HEK293 (cell line): ENCODE data around the gene GBGT1.

Source experiments
- CTCF ChIA-PET: fragments of 350-600 bp; formaldehyde crosslinking; extraction: SDS; loops from one replicate; lab custom pipeline; 2021; ENCODE audit warnings: antibody characterized with exemption; lab: Yijun Ruan, JAX
- POLR2A ChIA-PET: fragments of 300-600 bp; formaldehyde crosslinking; extraction: SDS; loops from one replicate; lab custom pipeline; 2020; ENCODE audit warnings: antibody characterized with exemption, inconsistent platforms; lab: Yijun Ruan, JAX
- H3K27ac ChIP-seq: fragments of 200-500 bp; sonication (Bioruptor generic); 2 replicates; pipeline ENCODE4 v1.5.1; 2014; ENCODE audit warnings: low read depth, low read length, control low read depth, inconsistent platforms; ENCODE audit errors: extremely low read depth
- H3K36me3 ChIP-seq, 2 experiments: fragments of 200-500 bp in 1 of 2; sonication (Bioruptor generic) in 1 of 2; 1 replicate in 1 of 2; 2 replicates in 1 of 2; pipeline ENCODE4 v1.5.1; 2014 to 2017; ENCODE audit warnings: inconsistent platforms in 2 of 2, low read length in 2 of 2; ENCODE audit not compliant: control insufficient read depth in 2 of 2, insufficient read depth in 1 of 2
- H3K4me1 ChIP-seq: fragments of 200-500 bp; sonication (Bioruptor generic); 2 replicates; pipeline ENCODE4 v1.5.1; 2014; ENCODE audit warnings: mild to moderate bottlenecking, low read length, inconsistent platforms; ENCODE audit not compliant: control insufficient read depth, insufficient read depth
- H3K4me3 ChIP-seq: 2 replicates; pipeline ENCODE4 v1.5.1; 2011; ENCODE audit warnings: low read depth, mild to moderate bottlenecking, control low read depth, low read length, moderate library complexity
- H3K9me3 ChIP-seq: fragments of 200-500 bp; sonication (Bioruptor generic); 2 replicates; pipeline ENCODE4 v1.5.1; 2014; ENCODE audit warnings: low read depth, low read length, inconsistent platforms; ENCODE audit not compliant: control insufficient read depth, insufficient read depth
- IKZF3 ChIP-seq: fragments of 450-650 bp; IDR thresholded peaks from 2 replicates; pipeline ENCODE4 v1.5.0; 2018; ENCODE audit warnings: missing biosample characterization, mild to moderate bottlenecking, missing genetic modification characterization, moderate library complexity
- MZF1 ChIP-seq: fragments of 450-650 bp; formaldehyde crosslinking; IDR thresholded peaks from 2 replicates; pipeline ENCODE4 v1.5.1; 2017; ENCODE audit warnings: missing biosample characterization, missing genetic modification characterization, borderline replicate concordance
- PRDM1 ChIP-seq: fragments of 450-650 bp; formaldehyde crosslinking; IDR thresholded peaks from 2 replicates; pipeline ENCODE4; 2016; ENCODE audit warnings: missing biosample characterization, missing genetic modification characterization
- PRDM10 ChIP-seq: fragments of 450-650 bp; formaldehyde crosslinking; IDR thresholded peaks from 2 replicates; pipeline ENCODE4 v1.5.1; 2016; ENCODE audit warnings: missing biosample characterization, missing genetic modification characterization
- YY1 ChIP-seq: fragments of 450-650 bp; formaldehyde crosslinking; IDR thresholded peaks from 2 replicates; pipeline ENCODE4 v1.5.1; 2018; ENCODE audit warnings: missing biosample characterization, missing genetic modification characterization
- ZBTB1 ChIP-seq: fragments of 450-650 bp; formaldehyde crosslinking; IDR thresholded peaks from 2 replicates; pipeline ENCODE4 v1.5.1; 2016; ENCODE audit warnings: missing biosample characterization, missing genetic modification characterization
- ZBTB11 ChIP-seq: fragments of 450-650 bp; formaldehyde crosslinking; conservative IDR thresholded peaks from 2 replicates; pipeline ENCODE4 v1.5.1; 2016; ENCODE audit warnings: low read depth, missing biosample characterization, missing genetic modification characterization
- ZBTB17 ChIP-seq: fragments of 450-650 bp; formaldehyde crosslinking; IDR thresholded peaks from 2 replicates; pipeline ENCODE4 v1.5.1; 2016; ENCODE audit warnings: missing biosample characterization, missing genetic modification characterization
- ZBTB21 ChIP-seq: fragments of 450-650 bp; formaldehyde crosslinking; IDR thresholded peaks from 2 replicates; pipeline ENCODE4 v1.5.1; 2017; ENCODE audit warnings: missing biosample characterization, missing genetic modification characterization
- ZBTB8A ChIP-seq: fragments of 450-650 bp; formaldehyde crosslinking; IDR thresholded peaks from 2 replicates; pipeline ENCODE4 v1.5.1; 2016; ENCODE audit warnings: missing biosample characterization, missing genetic modification characterization
- ZFHX2 ChIP-seq: fragments of 450-650 bp; formaldehyde crosslinking; conservative IDR thresholded peaks from 2 replicates; pipeline ENCODE4 v1.5.1; 2016; ENCODE audit warnings: missing biosample characterization, missing genetic modification characterization
- ZNF114 ChIP-seq: fragments of 450-650 bp; formaldehyde crosslinking; IDR thresholded peaks from 2 replicates; pipeline ENCODE4 v1.5.0; 2017; ENCODE audit warnings: missing biosample characterization, missing genetic modification characterization
- ZNF133 ChIP-seq: fragments of 450-650 bp; formaldehyde crosslinking; IDR thresholded peaks from 2 replicates; pipeline ENCODE4 v1.5.1; 2016; ENCODE audit warnings: missing biosample characterization, missing genetic modification characterization
- ZNF140 ChIP-seq: fragments of 450-650 bp; formaldehyde crosslinking; IDR thresholded peaks from 2 replicates; pipeline ENCODE4 v1.5.1; 2016; ENCODE audit warnings: missing biosample characterization, missing genetic modification characterization
- ZNF146 ChIP-seq: fragments of 450-650 bp; formaldehyde crosslinking; IDR thresholded peaks from 2 replicates; pipeline ENCODE4 v1.5.1; 2016; ENCODE audit warnings: missing biosample characterization, missing genetic modification characterization
- ZNF18 ChIP-seq: fragments of 450-650 bp; formaldehyde crosslinking; IDR thresholded peaks from 2 replicates; pipeline ENCODE4 v1.5.1; 2016; ENCODE audit warnings: missing biosample characterization, missing genetic modification characterization
- ZNF214 ChIP-seq: fragments of 450-650 bp; formaldehyde crosslinking; IDR thresholded peaks from 2 replicates; pipeline ENCODE4 v1.5.1; 2017; ENCODE audit warnings: missing biosample characterization, mild to moderate bottlenecking, missing genetic modification characterization, borderline replicate concordance
- ZNF23 ChIP-seq: fragments of 450-650 bp; formaldehyde crosslinking; IDR thresholded peaks from 2 replicates; pipeline ENCODE4 v1.5.1; 2016; ENCODE audit warnings: missing biosample characterization, missing genetic modification characterization, borderline replicate concordance
- ZNF391 ChIP-seq: fragments of 450-650 bp; formaldehyde crosslinking; IDR thresholded peaks from 2 replicates; pipeline ENCODE4 v1.5.1; 2016; ENCODE audit warnings: low read depth, missing biosample characterization, missing genetic modification characterization, borderline replicate concordance
- ZNF837 ChIP-seq: fragments of 450-650 bp; formaldehyde crosslinking; IDR thresholded peaks from 2 replicates; pipeline ENCODE4 v1.5.1; 2016; ENCODE audit warnings: missing biosample characterization, missing genetic modification characterization
- ZNF843 ChIP-seq: fragments of 450-650 bp; formaldehyde crosslinking; IDR thresholded peaks from 2 replicates; pipeline ENCODE4 v1.5.1; 2016; ENCODE audit warnings: missing biosample characterization, missing genetic modification characterization
- ZXDB ChIP-seq: fragments of 450-650 bp; formaldehyde crosslinking; IDR thresholded peaks from 2 replicates; pipeline ENCODE4 v1.5.1; 2016; ENCODE audit warnings: missing biosample characterization, missing genetic modification characterization

Gene GBGT1

GRCh38 chr9:133204335-133204992 is 40.8 kb upstream of the GBGT1 start (continued):
- TF ChIP-seq PRDM10 (tag by site-specific recombination), result no peak
- no peak for TF ChIP-seq YY1 (tag by site-specific recombination)
- TF ChIP-seq ZNF114 (tag by site-specific recombination), result no peak
- TF ChIP-seq ZFHX2 (tag by site-specific recombination), result no peak

GRCh38 chr9:133203506-133204075 is 39.9 kb upstream of the GBGT1 start:
- ChIA-PET POLR2A (no interaction called here), CTCF (interaction anchor here (2.8 kb wide), 1 partner anchor 18 kb away, joined by 16 read pairs; no protein-coding TSS in a partner anchor)
- TF ChIP-seq MZF1 (tag by site-specific recombination), result no peak
- TF ChIP-seq ZNF146 (tag by site-specific recombination), result no peak
- no peak for TF ChIP-seq ZNF133
- TF ChIP-seq ZNF837 (tag by site-specific recombination), result no peak
- TF ChIP-seq PRDM10 (tag by site-specific recombination), result no peak
- TF ChIP-seq ZBTB17 (tag by site-specific recombination), result no peak
- TF ChIP-seq ZNF843 (tag by site-specific recombination), result no peak
- TF ChIP-seq ZBTB21 (tag by site-specific recombination), result no peak
- no peak for TF ChIP-seq PRDM1
- TF ChIP-seq ZNF18 (tag by site-specific recombination), result no peak
- no peak for TF ChIP-seq ZXDB
- no peak for TF ChIP-seq ZNF23 (tag by site-specific recombination)
- no peak for TF ChIP-seq ZBTB11 (tag by site-specific recombination)
- TF ChIP-seq ZNF391 (tag by site-specific recombination), result no peak
- TF ChIP-seq ZNF214 (tag by site-specific recombination), result no peak
- TF ChIP-seq ZNF140 (tag by site-specific recombination), result no peak
- TF ChIP-seq ZBTB8A (tag by site-specific recombination), result no peak
- TF ChIP-seq IKZF3 (tag by site-specific recombination), result no peak
- TF ChIP-seq ZBTB1 (tag by site-specific recombination), result no peak

More at GRCh38 chr9:133203506-133204075, 39.9 kb upstream of the GBGT1 start:
- no peak overlapping the region for H3K4me3 ChIP-seq
- no peaks in the 10 kb centered on the region for H3K9me3 ChIP-seq
- no peaks in the 10 kb centered on the region for H3K4me1 ChIP-seq
- H3K27ac ChIP-seq, result no peak overlapping the region
- H3K36me3 ChIP-seq, result no peaks in the 10 kb centered on the region
